OCI-LY3 (cell line): Measurements from ENCODE around the gene EIF2AK3.

Experiments used
- H2AFZ ChIP-seq: fragments of 200-600, 300-600 bp; shearing (Covaris generic); 2 replicates; pipeline ENCODE4 v1.6.0; 2014; ENCODE audit warnings: antibody characterized with exemption, low read depth, low read length
- H3K27ac ChIP-seq: fragments of 200-600, 300-600 bp; sonication (generic); 2 replicates; pipeline ENCODE4 v1.5.1; 2014; ENCODE audit warnings: mild to moderate bottlenecking, low read length, moderate library complexity, mixed read lengths
- H3K27me3 ChIP-seq: fragments of 200-600, 300-600 bp; sonication (generic); 2 replicates; pipeline ENCODE4 v1.6.1; 2014; ENCODE audit warnings: low read depth, low read length, mixed read lengths
- H3K36me3 ChIP-seq: fragments of 200-600, 300-600 bp; sonication (generic); replicated peaks from 2 replicates; pipeline ENCODE3; 2014; ENCODE audit warnings: low read depth, low read length, mixed read lengths
- H3K4me1 ChIP-seq: fragments of 300-600, 200-600 bp; sonication (generic); 2 replicates; pipeline ENCODE4 v1.6.1; 2014; ENCODE audit warnings: low read length, mixed read lengths
- H3K4me2 ChIP-seq: fragments of 200-600, 300-600 bp; sonication (generic); 2 replicates; pipeline ENCODE4 v1.6.1; 2014; ENCODE audit warnings: low read length, mixed read lengths
- H3K4me3 ChIP-seq: fragments of 300-600, 200-600 bp; sonication (generic); 2 replicates; pipeline ENCODE4 v1.5.1; 2014; ENCODE audit warnings: antibody characterized with exemption, mild to moderate bottlenecking, low read length, moderate library complexity
- H3K79me2 ChIP-seq: fragments of 300-600, 200-600 bp; shearing (Covaris generic); 2 replicates; pipeline ENCODE4 v1.6.1; 2014; ENCODE audit warnings: mild to moderate bottlenecking, low read length, mixed read lengths
- H3K9ac ChIP-seq: fragments of 300-600, 200-600 bp; shearing (Covaris generic); 2 replicates; pipeline ENCODE4 v1.6.0; 2014; ENCODE audit warnings: mild to moderate bottlenecking, low read length, moderate library complexity
- H3K9me3 ChIP-seq: fragments of 200-600, 300-600 bp; shearing (Covaris generic); 2 replicates; pipeline ENCODE4 v1.6.1; 2014; ENCODE audit warnings: low read length, mixed read lengths; ENCODE audit not compliant: insufficient read depth
- H4K20me1 ChIP-seq: fragments of 200-600, 300-600 bp; sonication (generic); 2 replicates; pipeline ENCODE4 v1.6.1; 2016; ENCODE audit warnings: low read length, mixed read lengths; ENCODE audit not compliant: insufficient read depth
- CTCF ChIP-seq: fragments of 200-600, 300-600 bp; sonication (generic); IDR thresholded peaks from 2 replicates; pipeline ENCODE4 v1.5.1; 2014; ENCODE audit warnings: antibody characterized with exemption, low read length, low read depth
- EZH2phosphoT487 ChIP-seq: fragments of 200-600 bp; shearing (Covaris generic); IDR thresholded peaks from 2 replicates; pipeline ENCODE4 v1.6.1; 2018; ENCODE audit warnings: antibody characterized with exemption, mixed run types, low read depth

Gene EIF2AK3

GRCh38 chr2:88568179-88568578 lies 59.1 kb downstream of the EIF2AK3 start:
- no peak overlapping the region for H3K4me3 ChIP-seq
- no peaks in the 10 kb centered on the region for H3K4me1 ChIP-seq
- no peak overlapping the region for H3K27ac ChIP-seq
- 0 out of 2 replicates have a peak, but pooled peaks cover 6% of the 10 kb centered on the region for H4K20me1 ChIP-seq
- H3K4me2 ChIP-seq, result no peak overlapping the region
- no peaks in the 10 kb centered on the region for H3K27me3 ChIP-seq
- H3K9ac ChIP-seq, result no peak overlapping the region
- TF ChIP-seq EZH2phosphoT487 (no peak), CTCF (no peak)
- H3K79me2 ChIP-seq, result no peaks in the 10 kb centered on the region
- H2AFZ ChIP-seq, result no peak overlapping the region
- H3K9me3 ChIP-seq, result no peaks in the 10 kb centered on the region
- peaks cover 9% of the 10 kb centered on the region for H3K36me3 ChIP-seq

- Histone ChIP-seq H3K36me3 (no peaks in the 10 kb centered on the region), H3K79me2 (no peaks in the 10 kb centered on the region), H3K9me3 (no peaks in the 10 kb centered on the region), H3K27ac (no peak overlapping the region), H3K4me3 (no peak overlapping the region), H3K9ac (no peak overlapping the region), H4K20me1 (no peaks in the 10 kb centered on the region), H2AFZ (no peak overlapping the region), H3K4me1 (no peaks in the 10 kb centered on the region), H3K27me3 (no peaks in the 10 kb centered on the region), H3K4me2 (no peak overlapping the region)
- TF ChIP-seq EZH2phosphoT487 (no peak), CTCF (no peak)
These were observed 62.9 kb downstream of the EIF2AK3 start for GRCh38 chr2:88564402-88564801.

- TF ChIP-seq CTCF, result no peak
- no peak for TF ChIP-seq EZH2phosphoT487
- H3K4me3 ChIP-seq, result no peak overlapping the region
- H3K4me2 ChIP-seq, result no peak overlapping the region
- H3K36me3 ChIP-seq, result no peaks in the 10 kb centered on the region
- H3K9me3 ChIP-seq, result no peaks in the 10 kb centered on the region
- no peak overlapping the region for H3K9ac ChIP-seq
- H3K27ac ChIP-seq, result no peak overlapping the region
- H4K20me1 ChIP-seq, result no peaks in the 10 kb centered on the region
- no peaks in the 10 kb centered on the region for H3K27me3 ChIP-seq
- no peak overlapping the region for H2AFZ ChIP-seq
- no peaks in the 10 kb centered on the region for H3K4me1 ChIP-seq
- no peaks in the 10 kb centered on the region for H3K79me2 ChIP-seq
These were observed 64.1 kb downstream of the EIF2AK3 start for GRCh38 chr2:88563129-88563528.

- no peaks in the 10 kb centered on the region for H3K79me2 ChIP-seq
- H3K36me3 ChIP-seq, result peaks cover 5% of the 10 kb centered on the region
- no peaks in the 10 kb centered on the region for H3K4me1 ChIP-seq
- no peak overlapping the region for H2AFZ ChIP-seq
- no peak overlapping the region for H3K9ac ChIP-seq
- H3K9me3 ChIP-seq, result no peaks in the 10 kb centered on the region
- TF ChIP-seq EZH2phosphoT487 (no peak), CTCF (no peak)
- H3K4me2 ChIP-seq, result no peak overlapping the region
- no peak overlapping the region for H3K4me3 ChIP-seq
- no peak overlapping the region for H3K27ac ChIP-seq
- H3K27me3 ChIP-seq, result no peaks in the 10 kb centered on the region
- H4K20me1 ChIP-seq, result no peaks in the 10 kb centered on the region
These were observed 65.4 kb downstream of the EIF2AK3 start for GRCh38 chr2:88561646-88562388.
